ENCODE results near the gene FLVCR2.

GRCh38 chr14:75547552-75548250 lies 30.7 kb upstream of the FLVCR2 start:
- no peak for TF ChIP-seq CTCF (IDR thresholded peaks at IDR 0.05)
- no peak for TF ChIP-seq POLR2A (IDR thresholded peaks at IDR 0.05)
